Ramos (cell line): ENCODE data around the gene MAMDC4.

Experiments
- in situ Hi-C: fragments of 300-500 bp; cut with MboI; formaldehyde crosslinking; loops from one replicate; pipeline ENCODE4 v1.14.3; 2022; ENCODE audit warnings: low sequenced_read_pairs; ENCODE audit not compliant: unreplicated experiment

The MAMDC4 gene

GRCh38 chr9:136848393-136849037 is 3.6 kb upstream of the MAMDC4 start:
- in situ Hi-C loops: no loop called here

DNA sequence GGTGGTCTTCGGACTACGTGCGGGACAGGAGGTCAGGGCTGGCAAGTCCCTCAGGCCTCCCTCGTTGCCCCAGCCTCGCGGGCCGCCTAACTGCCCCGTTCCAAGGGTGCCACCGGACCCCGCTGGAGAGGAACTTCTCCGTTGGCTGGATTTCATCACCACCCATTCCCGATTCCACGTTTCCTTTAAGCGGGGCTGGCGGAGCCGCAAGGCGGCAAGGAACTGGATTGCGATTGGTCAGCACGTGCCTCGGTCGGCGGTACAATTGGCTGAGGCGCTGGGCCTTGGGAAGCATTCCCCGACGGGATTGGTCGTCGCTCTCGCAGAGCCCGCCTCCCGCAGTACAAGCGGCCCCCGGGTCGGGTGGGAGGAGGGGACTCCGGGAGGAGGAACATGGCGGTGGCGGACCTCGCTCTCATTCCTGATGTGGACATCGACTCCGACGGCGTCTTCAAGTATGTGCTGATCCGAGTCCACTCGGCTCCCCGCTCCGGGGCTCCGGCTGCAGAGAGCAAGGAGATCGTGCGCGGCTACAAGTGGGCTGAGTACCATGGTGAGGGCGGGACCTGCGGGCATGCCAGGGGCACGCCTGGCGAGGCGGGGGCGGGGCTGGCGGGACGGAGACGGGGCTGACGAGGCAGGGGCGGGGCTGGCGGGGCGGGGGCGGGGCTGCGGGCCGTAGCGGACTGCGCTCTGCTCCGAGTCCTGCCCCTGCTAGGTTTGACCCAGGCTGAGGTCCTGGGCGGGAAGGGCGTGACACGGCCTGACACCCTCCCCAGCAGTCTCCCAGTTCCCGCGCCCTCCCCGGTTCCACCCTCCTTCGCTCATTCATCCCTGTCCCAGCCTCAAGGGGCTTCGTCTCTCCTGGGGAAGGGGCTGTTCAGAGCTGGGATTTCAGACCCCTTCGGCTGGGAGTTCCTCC is 2.8 kb upstream of the MAMDC4 start, which contains the start of gene PHPT1:
Gene PHPT1 (plus strand): TSS at position 372 of the 922 bp plus-strand sequence. CDS start 22 bp downstream, at position 394.
- in situ Hi-C loops: no loop called here

DNA sequence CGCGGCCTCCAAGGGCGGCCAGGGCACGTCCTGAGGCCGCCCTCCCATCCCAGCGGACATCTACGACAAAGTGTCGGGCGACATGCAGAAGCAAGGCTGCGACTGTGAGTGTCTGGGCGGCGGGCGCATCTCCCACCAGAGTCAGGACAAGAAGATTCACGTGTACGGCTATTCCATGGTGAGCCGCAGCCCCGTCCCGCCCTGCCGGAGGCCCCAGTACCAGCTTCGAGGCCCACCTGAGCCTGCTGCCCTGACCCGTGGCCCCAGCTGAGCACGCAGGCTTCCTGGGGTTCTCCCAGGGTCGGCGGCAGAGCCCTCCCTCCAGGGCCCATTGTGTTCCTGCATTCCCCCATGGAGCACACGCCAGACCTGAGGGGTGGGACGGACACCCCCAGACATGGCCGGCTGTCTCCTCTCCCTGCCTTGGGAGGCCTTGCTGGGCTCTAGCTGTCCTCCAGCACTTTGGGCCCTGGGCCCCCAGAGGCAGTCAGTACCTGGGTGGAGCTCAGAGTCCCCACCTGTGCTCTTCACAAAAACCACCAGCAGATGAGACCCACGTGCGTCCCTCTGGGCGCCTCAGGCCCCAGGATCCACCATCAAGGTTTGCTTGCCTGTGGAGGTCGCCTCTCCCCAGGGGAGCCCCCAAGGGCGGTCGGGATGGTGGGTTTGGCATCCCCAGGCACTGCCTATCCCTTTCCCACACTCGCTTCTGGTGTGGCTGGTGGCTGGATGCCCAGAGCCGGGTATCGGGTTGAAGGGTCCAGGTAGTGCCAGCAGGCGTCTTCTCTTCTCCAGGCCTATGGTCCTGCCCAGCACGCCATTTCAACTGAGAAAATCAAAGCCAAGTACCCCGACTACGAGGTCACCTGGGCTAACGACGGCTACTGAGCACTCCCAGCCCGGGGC is 1.9 kb upstream of the MAMDC4 start:
- in situ Hi-C loops: no loop called here

- in situ Hi-C loops: no loop called here
Observed at GRCh38 chr9:136850866-136851775, 1.0 kb upstream of the MAMDC4 start.

GRCh38 chr9:136852664-136853595 is 784 bp downstream of the MAMDC4 start:
- in situ Hi-C loops: no loop called here

- in situ Hi-C loops: no loop called here
Observed at GRCh38 chr9:136853596-136854112, 1.5 kb downstream of the MAMDC4 start.

- in situ Hi-C loops: no loop called here
Observed at GRCh38 chr9:136854113-136854841, 2.1 kb downstream of the MAMDC4 start.

- in situ Hi-C loops: no loop called here
Observed at GRCh38 chr9:136854842-136855460, 2.8 kb downstream of the MAMDC4 start.

DNA sequence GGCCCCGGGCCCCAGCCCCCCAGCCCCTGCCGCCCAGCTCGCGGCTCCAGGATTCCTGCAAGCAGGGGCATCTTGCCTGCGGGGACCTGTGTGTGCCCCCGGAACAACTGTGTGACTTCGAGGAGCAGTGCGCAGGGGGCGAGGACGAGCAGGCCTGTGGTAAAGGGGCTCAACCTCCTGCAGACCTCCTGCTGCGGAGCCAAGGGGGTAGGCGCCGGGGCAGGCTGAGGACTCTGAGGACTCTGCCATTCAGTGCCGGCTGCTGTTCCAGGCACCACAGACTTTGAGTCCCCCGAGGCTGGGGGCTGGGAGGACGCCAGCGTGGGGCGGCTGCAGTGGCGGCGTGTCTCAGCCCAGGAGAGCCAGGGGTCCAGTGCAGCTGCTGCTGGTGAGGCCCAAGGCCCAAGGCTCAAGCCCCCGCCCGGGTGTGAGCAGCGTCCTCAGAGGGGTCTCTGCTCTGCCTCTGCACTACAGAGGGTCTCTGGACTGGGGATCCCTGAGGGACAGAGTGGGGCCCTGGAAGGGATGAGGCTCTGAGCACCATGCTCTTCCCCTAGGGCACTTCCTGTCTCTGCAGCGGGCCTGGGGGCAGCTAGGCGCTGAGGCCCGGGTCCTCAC is 3.4 kb downstream of the MAMDC4 start:
- in situ Hi-C loops: no loop called here

DNA sequence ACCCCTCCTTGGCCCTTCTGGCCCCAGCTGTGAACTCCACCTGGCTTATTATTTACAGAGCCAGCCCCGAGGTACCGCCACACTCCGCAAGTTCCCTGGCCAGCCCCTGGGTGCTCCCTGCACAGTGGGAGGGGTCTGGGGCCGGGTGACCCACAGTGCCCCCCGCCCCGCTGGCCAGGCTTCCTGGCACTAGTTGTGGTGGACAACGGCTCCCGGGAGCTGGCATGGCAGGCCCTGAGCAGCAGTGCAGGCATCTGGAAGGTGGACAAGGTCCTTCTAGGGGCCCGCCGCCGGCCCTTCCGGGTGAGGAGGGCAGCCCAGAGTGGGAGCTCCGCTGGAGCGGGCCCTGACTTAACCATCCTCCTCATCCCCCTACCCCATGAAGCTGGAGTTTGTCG is 3.9 kb downstream of the MAMDC4 start:
- in situ Hi-C loops: no loop called here

DNA sequence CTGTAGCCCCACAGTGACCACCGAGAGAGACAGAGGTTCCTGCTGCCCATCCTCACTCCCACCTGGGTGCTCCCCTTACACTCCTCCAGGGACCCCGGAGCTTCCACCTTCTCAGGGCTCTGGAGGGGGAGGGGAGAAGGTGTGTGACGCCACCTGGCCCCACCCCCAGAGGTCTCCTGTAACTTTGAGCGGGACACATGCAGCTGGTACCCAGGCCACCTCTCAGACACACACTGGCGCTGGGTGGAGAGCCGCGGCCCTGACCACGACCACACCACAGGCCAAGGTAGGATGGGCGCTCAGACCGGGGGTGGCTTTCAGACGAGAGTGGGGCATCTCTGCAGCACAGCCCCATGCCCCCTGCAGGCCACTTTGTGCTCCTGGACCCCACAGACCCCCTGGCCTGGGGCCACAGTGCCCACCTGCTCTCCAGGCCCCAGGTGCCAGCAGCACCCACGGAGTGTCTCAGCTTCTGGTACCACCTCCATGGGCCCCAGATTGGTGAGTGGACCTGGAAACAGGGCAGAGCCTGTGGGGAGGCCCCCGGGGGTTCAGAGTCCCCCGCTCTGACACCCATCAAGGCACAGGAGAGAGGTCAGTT is 4.5 kb downstream of the MAMDC4 start:
- in situ Hi-C loops: no loop called here

DNA sequence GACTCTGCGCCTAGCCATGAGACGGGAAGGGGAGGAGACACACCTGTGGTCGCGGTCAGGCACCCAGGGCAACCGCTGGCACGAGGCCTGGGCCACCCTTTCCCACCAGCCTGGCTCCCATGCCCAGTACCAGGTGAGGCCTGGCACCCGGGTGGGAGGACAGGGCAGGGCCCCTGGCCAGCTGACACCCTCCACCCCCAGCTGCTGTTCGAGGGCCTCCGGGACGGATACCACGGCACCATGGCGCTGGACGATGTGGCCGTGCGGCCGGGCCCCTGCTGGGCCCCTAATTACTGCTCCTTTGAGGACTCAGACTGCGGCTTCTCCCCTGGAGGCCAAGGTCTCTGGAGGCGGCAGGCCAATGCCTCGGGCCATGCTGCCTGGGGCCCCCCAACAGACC is 5.0 kb downstream of the MAMDC4 start:
- in situ Hi-C loops: no loop called here

DNA sequence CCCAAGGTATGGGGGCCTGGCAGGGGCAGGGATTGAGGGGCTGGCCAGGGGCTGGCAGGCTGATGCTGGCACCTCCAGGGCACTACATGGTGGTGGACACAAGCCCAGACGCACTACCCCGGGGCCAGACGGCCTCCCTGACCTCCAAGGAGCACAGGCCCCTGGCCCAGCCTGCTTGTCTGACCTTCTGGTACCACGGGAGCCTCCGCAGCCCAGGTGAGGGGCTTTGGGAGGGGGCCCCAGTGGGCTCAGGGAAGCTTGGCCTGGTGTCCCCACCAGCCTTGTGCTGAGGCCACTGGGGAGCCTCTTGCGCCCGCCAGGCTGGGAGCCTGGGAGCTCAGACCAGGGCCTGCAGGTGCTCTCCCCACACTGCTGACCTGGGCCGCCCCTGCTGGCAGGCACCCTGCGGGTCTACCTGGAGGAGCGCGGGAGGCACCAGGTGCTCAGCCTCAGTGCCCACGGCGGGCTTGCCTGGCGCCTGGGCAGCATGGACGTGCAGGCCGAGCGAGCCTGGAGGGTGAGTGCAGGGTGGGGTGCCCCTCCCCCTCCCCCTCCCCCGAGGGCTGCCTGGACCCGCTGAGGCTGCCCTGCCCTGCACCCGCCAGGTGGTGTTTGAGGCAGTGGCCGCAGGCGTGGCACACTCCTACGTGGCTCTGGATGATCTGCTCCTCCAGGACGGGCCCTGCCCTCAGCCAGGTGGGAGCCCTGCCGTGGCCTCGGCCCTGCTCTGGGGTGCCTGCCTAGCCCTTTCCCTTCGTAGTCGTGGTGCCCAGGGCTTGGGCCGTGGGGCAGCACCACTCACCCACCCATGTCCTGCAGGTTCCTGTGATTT is 5.7 kb downstream of the MAMDC4 start:
- in situ Hi-C loops: no loop called here

GRCh38 chr9:136858452-136858843 is 6.3 kb downstream of the MAMDC4 start:
- in situ Hi-C loops: no loop called here
